Measurements from ENCODE around the gene TMEM120B.
"Not testable (repeated sequence)": the region's sequence is repeated elsewhere in the genome, so short reads cannot be mapped to it uniquely, and the experiment has no call there.

The TMEM120B gene

DNA sequence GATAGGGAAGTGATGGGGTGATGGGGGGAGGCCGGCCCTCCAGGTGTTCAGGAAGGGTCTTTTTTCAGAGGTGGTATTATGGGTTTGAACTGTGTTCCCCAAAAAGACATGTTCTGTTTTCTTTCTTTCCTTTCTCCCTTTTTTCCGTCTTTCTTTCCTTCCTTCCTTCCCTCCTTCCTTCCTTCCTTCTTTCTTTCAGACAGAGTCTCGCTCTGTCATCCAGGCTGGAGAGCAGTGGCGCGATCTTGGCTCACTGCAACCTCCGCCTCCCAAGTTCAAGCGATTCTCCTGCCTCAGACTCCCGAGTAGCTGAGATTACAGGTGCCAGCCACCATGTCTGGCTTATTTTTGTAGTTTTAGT is 3.5 kb upstream of the TMEM120B start:
- Histone ChIP-seq H3K4me1 (ENCODE audit: control insufficient read depth, insufficient read depth, low read depth, low read length) (peaks cover 17% of the 10 kb centered on the region), H3K79me1 (replicated peaks; ENCODE audit: low read length, poor library complexity, severe bottlenecking) (peaks cover 17% of the 10 kb centered on the region)
- H3K4me2 ChIP-seq (ENCODE audit: low read length, poor library complexity, severe bottlenecking); H3K18ac ChIP-seq (ENCODE audit: low read depth in 1 of 2, low read length in 2 of 2); H2BK12ac ChIP-seq (ENCODE audit: low read length in 2 of 2); H3K23ac ChIP-seq (ENCODE audit: low read length in 2 of 2); H2AFZ ChIP-seq (ENCODE audit: low read depth, low read length); H4K8ac ChIP-seq (ENCODE audit: low read length); H3K4ac ChIP-seq (ENCODE audit: low read depth in 1 of 2, low read length in 2 of 2); H3K36me3 ChIP-seq (ENCODE audit: control insufficient read depth in 1 of 2, insufficient read depth in 2 of 2, low read depth in 1 of 2, low read length in 2 of 2); H3K27me3 ChIP-seq (ENCODE audit: control insufficient read depth in 1 of 2, insufficient read depth in 1 of 2, low read length in 2 of 2); H4K91ac ChIP-seq (ENCODE audit: low read length); H2AK5ac ChIP-seq (ENCODE audit: low read length, severe bottlenecking); H2BK15ac ChIP-seq (ENCODE audit: low read depth, poor library complexity, severe bottlenecking); H3K27ac ChIP-seq (ENCODE audit: low read length, poor library complexity, severe bottlenecking); H2BK120ac ChIP-seq (ENCODE audit: low read depth, low read length); H2BK5ac ChIP-seq (ENCODE audit: low read depth, low read length, poor library complexity, severe bottlenecking); H3K4me3 ChIP-seq (ENCODE audit: insufficient read depth in 1 of 2, low read depth in 1 of 2, low read length in 2 of 2); H3K14ac ChIP-seq (ENCODE audit: low read length in 2 of 2); H3K9me3 ChIP-seq (ENCODE audit: control insufficient read depth, low read length); H3K9ac ChIP-seq (ENCODE audit: low read length); DNase-seq: not testable (repeated sequence)
- WGBS = 90% methylated on average over 8 of the region's 8 CpGs

DNA sequence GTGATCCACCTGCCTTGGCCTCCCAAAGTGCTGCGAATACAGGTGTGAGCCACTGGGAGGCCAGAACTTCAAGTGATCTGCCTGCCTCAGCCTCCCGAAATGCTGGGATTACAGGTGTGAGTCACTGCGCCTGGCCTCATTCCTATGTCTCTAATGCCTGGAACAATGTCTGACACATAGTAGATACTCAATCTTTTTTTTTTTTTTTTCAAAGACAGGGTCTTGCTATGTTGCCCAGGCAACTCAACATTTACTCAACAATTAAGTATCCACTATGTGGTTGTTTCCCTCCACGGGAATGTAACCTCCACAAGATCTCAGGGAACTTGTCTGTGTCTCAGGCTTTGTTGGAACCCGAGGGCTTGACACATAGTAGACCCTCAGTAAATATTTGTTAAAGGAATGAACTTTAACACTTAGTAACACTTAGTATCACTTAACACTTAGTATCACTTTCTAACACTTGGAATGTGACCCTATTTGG is 3.0 kb upstream of the TMEM120B start:
- H3K27ac ChIP-seq (ENCODE audit: low read length, poor library complexity, severe bottlenecking) = no peak overlapping the region
- no peak overlapping the region for H2BK120ac ChIP-seq (ENCODE audit: low read depth, low read length)
- no peak overlapping the region for H3K4me3 ChIP-seq (ENCODE audit: insufficient read depth in 1 of 2, low read depth in 1 of 2, low read length in 2 of 2)
- no peak overlapping the region for H4K8ac ChIP-seq (ENCODE audit: low read length)
- peak; percentile 94 for DNase-seq
- no peak overlapping the region for H3K18ac ChIP-seq (ENCODE audit: low read depth in 1 of 2, low read length in 2 of 2)
- peak overlapping the region; percentile 8 for H3K9ac ChIP-seq (ENCODE audit: low read length)
- peaks cover 21% of the 10 kb centered on the region for H3K4me1 ChIP-seq (ENCODE audit: control insufficient read depth, insufficient read depth, low read depth, low read length)
- H2BK15ac ChIP-seq (ENCODE audit: low read depth, poor library complexity, severe bottlenecking) = peak overlapping the region; percentile 52
- H2BK5ac ChIP-seq (ENCODE audit: low read depth, low read length, poor library complexity, severe bottlenecking) = no peak overlapping the region
- H3K9me3 ChIP-seq (ENCODE audit: control insufficient read depth, low read length) = no peaks in the 10 kb centered on the region
- no peak overlapping the region for H4K91ac ChIP-seq (ENCODE audit: low read length)
- H2BK12ac ChIP-seq (ENCODE audit: low read length in 2 of 2) = no peak overlapping the region
- no peak overlapping the region for H2AK5ac ChIP-seq (ENCODE audit: low read length, severe bottlenecking)
- no peak overlapping the region for H3K4me2 ChIP-seq (ENCODE audit: low read length, poor library complexity, severe bottlenecking)
- H3K79me1 ChIP-seq (replicated peaks; ENCODE audit: low read length, poor library complexity, severe bottlenecking) = peaks cover 17% of the 10 kb centered on the region
- no peak overlapping the region for H3K23ac ChIP-seq (ENCODE audit: low read length in 2 of 2)
- no peaks in the 10 kb centered on the region for H3K27me3 ChIP-seq (ENCODE audit: control insufficient read depth in 1 of 2, insufficient read depth in 1 of 2, low read length in 2 of 2)
- no peak overlapping the region for H3K4ac ChIP-seq (ENCODE audit: low read depth in 1 of 2, low read length in 2 of 2)
- no peak overlapping the region for H2AFZ ChIP-seq (ENCODE audit: low read depth, low read length)
- H3K14ac ChIP-seq (ENCODE audit: low read length in 2 of 2) = no peak overlapping the region
- 71% methylated on average over 4 of the region's 5 CpGs for WGBS
- no peaks in the 10 kb centered on the region for H3K36me3 ChIP-seq (ENCODE audit: control insufficient read depth in 1 of 2, insufficient read depth in 2 of 2, low read depth in 1 of 2, low read length in 2 of 2)

DNA sequence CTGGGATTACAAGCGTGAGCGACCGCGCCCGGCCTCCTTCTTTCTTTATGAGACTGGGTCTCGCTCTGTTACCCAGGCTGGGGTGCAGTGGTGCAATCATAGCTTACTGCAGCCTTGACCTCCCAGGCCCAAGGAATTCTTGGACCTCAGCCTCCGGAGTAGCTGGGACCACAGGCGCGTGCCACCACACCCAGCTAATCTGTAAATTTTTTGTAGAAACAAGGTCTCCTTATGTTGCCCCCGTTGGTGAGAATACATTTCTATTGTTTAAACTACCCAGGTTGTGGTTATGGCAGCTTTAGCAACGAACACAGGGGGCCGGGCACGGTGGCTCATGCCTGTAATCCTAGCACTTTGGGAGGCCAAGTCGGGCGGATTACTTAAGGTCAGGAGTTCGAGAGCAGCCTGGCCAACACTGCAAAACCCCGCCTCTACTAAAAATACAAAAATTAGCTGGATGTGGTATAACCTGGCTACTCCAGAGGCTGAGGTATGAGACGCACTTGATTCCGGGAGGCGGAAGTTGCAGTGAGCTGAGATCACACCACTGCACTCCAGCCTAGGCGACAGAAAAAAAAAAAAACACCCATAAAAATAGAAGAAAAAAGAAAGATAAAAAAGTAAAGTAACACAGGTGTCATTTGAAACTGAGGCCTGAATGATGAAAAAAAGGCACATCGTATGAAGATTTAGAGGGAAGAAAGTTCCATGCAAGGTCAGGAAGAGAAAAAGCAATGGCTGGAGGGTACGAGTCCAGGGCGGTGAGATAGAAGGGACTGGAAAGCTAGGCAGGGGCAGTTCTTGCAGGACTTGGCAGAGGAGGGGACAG is 977 bp upstream of the TMEM120B start:
- no peak overlapping the region for H2AK5ac ChIP-seq (ENCODE audit: low read length, severe bottlenecking)
- no peaks in the 10 kb centered on the region for H3K9me3 ChIP-seq (ENCODE audit: control insufficient read depth, low read length)
- no peak overlapping the region for H3K23ac ChIP-seq (ENCODE audit: low read length in 2 of 2)
- H3K14ac ChIP-seq (ENCODE audit: low read length in 2 of 2) = peak overlapping the region in 1 of 2 experiments; percentile 61
- H4K91ac ChIP-seq (ENCODE audit: low read length) = no peak overlapping the region
- H3K4me1 ChIP-seq (ENCODE audit: control insufficient read depth, insufficient read depth, low read depth, low read length) = peaks cover 25% of the 10 kb centered on the region
- H2AFZ ChIP-seq (ENCODE audit: low read depth, low read length) = peak overlapping the region; percentile 84
- H3K79me1 ChIP-seq (replicated peaks; ENCODE audit: low read length, poor library complexity, severe bottlenecking) = peaks cover 20% of the 10 kb centered on the region
- H2BK5ac ChIP-seq (ENCODE audit: low read depth, low read length, poor library complexity, severe bottlenecking) = no peak overlapping the region
- H4K8ac ChIP-seq (ENCODE audit: low read length) = no peak overlapping the region
- H2BK12ac ChIP-seq (ENCODE audit: low read length in 2 of 2) = no peak overlapping the region
- peak overlapping the region in 1 of 2 experiments; percentile 86 for H3K18ac ChIP-seq (ENCODE audit: low read depth in 1 of 2, low read length in 2 of 2)
- no peaks in the 10 kb centered on the region for H3K27me3 ChIP-seq (ENCODE audit: control insufficient read depth in 1 of 2, insufficient read depth in 1 of 2, low read length in 2 of 2)
- H3K36me3 ChIP-seq (ENCODE audit: control insufficient read depth in 1 of 2, insufficient read depth in 2 of 2, low read depth in 1 of 2, low read length in 2 of 2) = peaks cover 0 to 7% of the 10 kb centered on the region in 2 experiments
- DNase-seq = no peak
- H3K4me2 ChIP-seq (ENCODE audit: low read length, poor library complexity, severe bottlenecking) = peak overlapping the region; percentile 99
- peak overlapping the region; percentile 99 for H3K9ac ChIP-seq (ENCODE audit: low read length)
- no peak overlapping the region for H2BK120ac ChIP-seq (ENCODE audit: low read depth, low read length)
- no peak overlapping the region for H2BK15ac ChIP-seq (ENCODE audit: low read depth, poor library complexity, severe bottlenecking)
- peak overlapping the region in 1 of 2 experiments; percentile 87 for H3K4ac ChIP-seq (ENCODE audit: low read depth in 1 of 2, low read length in 2 of 2)
- 90% methylated on average over 20 of the region's 24 CpGs for WGBS
- peak overlapping the region; percentile 66 to 95 for H3K4me3 ChIP-seq (ENCODE audit: insufficient read depth in 1 of 2, low read depth in 1 of 2, low read length in 2 of 2)
- H3K27ac ChIP-seq (ENCODE audit: low read length, poor library complexity, severe bottlenecking) = peak overlapping the region; percentile 66

DNA sequence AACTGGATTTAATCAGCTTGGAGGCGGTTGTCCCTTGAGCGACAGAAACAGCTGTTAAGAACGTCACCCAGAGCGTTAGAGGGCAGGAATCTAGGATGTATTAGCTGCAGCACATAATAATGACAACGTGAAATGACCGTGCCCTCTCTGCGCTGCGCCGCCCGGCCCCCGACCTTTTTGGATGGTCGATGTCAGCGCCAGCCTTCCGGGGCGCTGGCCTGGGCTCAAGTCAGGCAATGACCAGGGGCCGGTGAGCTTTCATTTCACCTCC is 427 bp upstream of the TMEM120B start:
- H3K23ac ChIP-seq (ENCODE audit: low read length in 2 of 2) = no peak overlapping the region
- H3K27me3 ChIP-seq (ENCODE audit: control insufficient read depth in 1 of 2, insufficient read depth in 1 of 2, low read length in 2 of 2) = no peaks in the 10 kb centered on the region
- H2AK5ac ChIP-seq (ENCODE audit: low read length, severe bottlenecking) = peak overlapping the region; percentile 54
- peak overlapping the region; percentile 84 for H2AFZ ChIP-seq (ENCODE audit: low read depth, low read length)
- peaks cover 30% of the 10 kb centered on the region for H3K4me1 ChIP-seq (ENCODE audit: control insufficient read depth, insufficient read depth, low read depth, low read length)
- no peak for DNase-seq
- H3K4me2 ChIP-seq (ENCODE audit: low read length, poor library complexity, severe bottlenecking) = peak overlapping the region; percentile 99
- H3K9ac ChIP-seq (ENCODE audit: low read length) = peak overlapping the region; percentile 99
- no peak overlapping the region for H2BK15ac ChIP-seq (ENCODE audit: low read depth, poor library complexity, severe bottlenecking)
- H2BK120ac ChIP-seq (ENCODE audit: low read depth, low read length) = peak overlapping the region; percentile 85
- H3K27ac ChIP-seq (ENCODE audit: low read length, poor library complexity, severe bottlenecking) = peak overlapping the region; percentile 66
- peak overlapping the region; percentile 66 to 95 for H3K4me3 ChIP-seq (ENCODE audit: insufficient read depth in 1 of 2, low read depth in 1 of 2, low read length in 2 of 2)
- 1% methylated on average over 15 of the region's 16 CpGs for WGBS
- peak overlapping the region; percentile 72 for H4K8ac ChIP-seq (ENCODE audit: low read length)
- H2BK5ac ChIP-seq (ENCODE audit: low read depth, low read length, poor library complexity, severe bottlenecking) = no peak overlapping the region
- no peaks in the 10 kb centered on the region for H3K9me3 ChIP-seq (ENCODE audit: control insufficient read depth, low read length)
- no peak overlapping the region for H2BK12ac ChIP-seq (ENCODE audit: low read length in 2 of 2)
- H3K4ac ChIP-seq (ENCODE audit: low read depth in 1 of 2, low read length in 2 of 2) = peak overlapping the region; percentile 81 to 87
- peaks cover 20% of the 10 kb centered on the region for H3K79me1 ChIP-seq (replicated peaks; ENCODE audit: low read length, poor library complexity, severe bottlenecking)
- H3K36me3 ChIP-seq (ENCODE audit: control insufficient read depth in 1 of 2, insufficient read depth in 2 of 2, low read depth in 1 of 2, low read length in 2 of 2) = peaks cover 0 to 7% of the 10 kb centered on the region in 2 experiments
- peak overlapping the region; percentile 83 to 86 for H3K18ac ChIP-seq (ENCODE audit: low read depth in 1 of 2, low read length in 2 of 2)
- H4K91ac ChIP-seq (ENCODE audit: low read length) = peak overlapping the region; percentile 61
- peak overlapping the region; percentile 36 to 61 for H3K14ac ChIP-seq (ENCODE audit: low read length in 2 of 2)

Data from mesenchymal stem cell (in vitro differentiated cells and primary cell).